Esophagus squamous epithelium (tissue), 4 donors: ENCODE measurements around the gene ARF3.

Experiments used
- CTCF ChIP-seq, 6 experiments: fragments of 450-650 bp in 4 of 6; fragments of 200-600 bp in 2 of 6; sonication (generic) in 2 of 6; IDR thresholded peaks; one replicate each; pipeline ENCODE4 v1.5.1; 2016 to 2019; ENCODE audit warnings: antibody characterized with exemption in 6 of 6, mild to moderate bottlenecking in 4 of 6, moderate library complexity in 4 of 6
- POLR2A ChIP-seq, 4 donors: fragments of 450-650 bp; IDR thresholded peaks; one replicate each; pipeline ENCODE4 v1.6.1; 2017; ENCODE audit warnings: antibody characterized with exemption in 4 of 4, mild to moderate bottlenecking in 4 of 4, moderate library complexity in 3 of 4

DNA sequence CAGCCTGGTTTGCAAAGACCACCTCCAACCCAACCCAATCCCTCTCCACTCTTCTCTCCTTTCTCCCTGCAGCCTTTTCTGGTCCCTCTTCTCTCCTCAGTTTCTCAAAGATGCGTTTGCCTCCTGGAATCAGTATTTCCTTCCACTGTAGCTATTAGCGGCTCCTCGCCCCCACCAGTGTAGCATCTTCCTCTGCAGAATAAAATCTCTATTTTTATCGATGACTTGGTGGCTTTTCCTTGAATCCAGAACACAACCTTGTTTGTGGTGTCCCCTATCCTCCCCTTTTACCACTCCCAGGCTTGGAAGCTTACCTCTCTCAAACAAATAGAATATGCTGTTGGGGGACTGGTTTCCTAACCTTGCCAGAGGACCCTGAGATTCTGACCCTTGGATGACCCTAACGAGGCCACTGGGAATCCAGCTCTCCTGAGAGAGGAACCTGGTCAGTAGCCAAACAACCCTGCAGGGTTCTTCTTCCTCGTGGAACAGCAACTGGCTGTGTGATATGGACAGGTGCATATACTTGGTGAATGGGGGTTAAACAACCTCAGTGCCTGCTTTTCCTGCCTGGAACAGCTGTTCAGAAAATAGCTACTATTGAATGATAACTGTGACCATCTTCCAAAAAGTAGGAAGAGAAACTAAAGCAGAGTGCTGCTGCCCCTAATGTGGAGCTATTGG, 25.3 kb upstream of the ARF3 start:
- TF ChIP-seq CTCF (IDR thresholded peaks at IDR 0.05) (no peak), POLR2A (IDR thresholded peaks at IDR 0.05) (no peak)
